Measurements from ENCODE around the gene SLC25A21.
"Not testable (repeated sequence)": the region's sequence is repeated elsewhere in the genome, so short reads cannot be mapped to it uniquely, and the experiment has no call there.

DNA sequence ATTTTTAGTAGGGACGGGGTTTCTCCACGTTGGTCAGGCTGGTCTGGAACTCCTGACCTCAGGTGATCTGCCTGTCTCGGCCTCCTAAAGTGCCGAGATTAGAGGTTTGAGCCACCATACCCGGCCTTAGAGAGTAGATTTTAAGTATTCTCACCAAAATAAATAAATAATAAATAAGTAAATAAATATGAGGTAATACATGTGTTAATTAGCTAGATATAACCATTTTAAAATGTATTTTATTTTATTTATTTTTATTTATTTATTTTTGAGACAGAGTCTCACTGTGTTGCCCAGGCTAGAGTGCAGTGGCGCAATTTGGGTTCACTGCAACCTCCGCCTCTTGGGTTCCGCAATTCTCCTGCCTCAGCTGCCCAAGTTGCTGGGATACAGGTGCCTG lies 12.1 kb upstream of the SLC25A21 start:
- TF ChIP-seq SCRT1 (tag by site-specific recombination; IDR thresholded peaks at IDR 0.05; ENCODE audit: borderline replicate concordance); ZNF747 (tag by site-specific recombination; IDR thresholded peaks at IDR 0.05); ZNF76 (tag by site-specific recombination; IDR thresholded peaks at IDR 0.05; ENCODE audit: borderline replicate concordance, low read depth); SETDB1 (IDR thresholded peaks at IDR 0.05; ENCODE audit: insufficient read length, low read length); ZNF114 (tag by site-specific recombination; IDR thresholded peaks at IDR 0.05); ZNF391 (tag by site-specific recombination; IDR thresholded peaks at IDR 0.05; ENCODE audit: borderline replicate concordance, low read depth); ZNF140 (tag by site-specific recombination; IDR thresholded peaks at IDR 0.05); ZBTB17 (tag by site-specific recombination; IDR thresholded peaks at IDR 0.05): not testable (repeated sequence)
- TF ChIP-seq, protein P1, sequence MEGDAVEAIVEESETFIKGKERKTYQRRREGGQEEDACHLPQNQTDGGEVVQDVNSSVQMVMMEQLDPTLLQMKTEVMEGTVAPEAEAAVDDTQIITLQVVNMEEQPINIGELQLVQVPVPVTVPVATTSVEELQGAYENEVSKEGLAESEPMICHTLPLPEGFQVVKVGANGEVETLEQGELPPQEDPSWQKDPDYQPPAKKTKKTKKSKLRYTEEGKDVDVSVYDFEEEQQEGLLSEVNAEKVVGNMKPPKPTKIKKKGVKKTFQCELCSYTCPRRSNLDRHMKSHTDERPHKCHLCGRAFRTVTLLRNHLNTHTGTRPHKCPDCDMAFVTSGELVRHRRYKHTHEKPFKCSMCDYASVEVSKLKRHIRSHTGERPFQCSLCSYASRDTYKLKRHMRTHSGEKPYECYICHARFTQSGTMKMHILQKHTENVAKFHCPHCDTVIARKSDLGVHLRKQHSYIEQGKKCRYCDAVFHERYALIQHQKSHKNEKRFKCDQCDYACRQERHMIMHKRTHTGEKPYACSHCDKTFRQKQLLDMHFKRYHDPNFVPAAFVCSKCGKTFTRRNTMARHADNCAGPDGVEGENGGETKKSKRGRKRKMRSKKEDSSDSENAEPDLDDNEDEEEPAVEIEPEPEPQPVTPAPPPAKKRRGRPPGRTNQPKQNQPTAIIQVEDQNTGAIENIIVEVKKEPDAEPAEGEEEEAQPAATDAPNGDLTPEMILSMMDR (tag by site-specific recombination; IDR thresholded peaks at IDR 0.05), result not testable (repeated sequence)
- TF ChIP-seq, protein P2, sequence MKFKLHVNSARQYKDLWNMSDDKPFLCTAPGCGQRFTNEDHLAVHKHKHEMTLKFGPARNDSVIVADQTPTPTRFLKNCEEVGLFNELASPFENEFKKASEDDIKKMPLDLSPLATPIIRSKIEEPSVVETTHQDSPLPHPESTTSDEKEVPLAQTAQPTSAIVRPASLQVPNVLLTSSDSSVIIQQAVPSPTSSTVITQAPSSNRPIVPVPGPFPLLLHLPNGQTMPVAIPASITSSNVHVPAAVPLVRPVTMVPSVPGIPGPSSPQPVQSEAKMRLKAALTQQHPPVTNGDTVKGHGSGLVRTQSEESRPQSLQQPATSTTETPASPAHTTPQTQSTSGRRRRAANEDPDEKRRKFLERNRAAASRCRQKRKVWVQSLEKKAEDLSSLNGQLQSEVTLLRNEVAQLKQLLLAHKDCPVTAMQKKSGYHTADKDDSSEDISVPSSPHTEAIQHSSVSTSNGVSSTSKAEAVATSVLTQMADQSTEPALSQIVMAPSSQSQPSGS (tag by site-specific recombination; IDR thresholded peaks at IDR 0.05; ENCODE audit: low read depth), result not testable (repeated sequence)
- TF ChIP-seq, protein P3, sequence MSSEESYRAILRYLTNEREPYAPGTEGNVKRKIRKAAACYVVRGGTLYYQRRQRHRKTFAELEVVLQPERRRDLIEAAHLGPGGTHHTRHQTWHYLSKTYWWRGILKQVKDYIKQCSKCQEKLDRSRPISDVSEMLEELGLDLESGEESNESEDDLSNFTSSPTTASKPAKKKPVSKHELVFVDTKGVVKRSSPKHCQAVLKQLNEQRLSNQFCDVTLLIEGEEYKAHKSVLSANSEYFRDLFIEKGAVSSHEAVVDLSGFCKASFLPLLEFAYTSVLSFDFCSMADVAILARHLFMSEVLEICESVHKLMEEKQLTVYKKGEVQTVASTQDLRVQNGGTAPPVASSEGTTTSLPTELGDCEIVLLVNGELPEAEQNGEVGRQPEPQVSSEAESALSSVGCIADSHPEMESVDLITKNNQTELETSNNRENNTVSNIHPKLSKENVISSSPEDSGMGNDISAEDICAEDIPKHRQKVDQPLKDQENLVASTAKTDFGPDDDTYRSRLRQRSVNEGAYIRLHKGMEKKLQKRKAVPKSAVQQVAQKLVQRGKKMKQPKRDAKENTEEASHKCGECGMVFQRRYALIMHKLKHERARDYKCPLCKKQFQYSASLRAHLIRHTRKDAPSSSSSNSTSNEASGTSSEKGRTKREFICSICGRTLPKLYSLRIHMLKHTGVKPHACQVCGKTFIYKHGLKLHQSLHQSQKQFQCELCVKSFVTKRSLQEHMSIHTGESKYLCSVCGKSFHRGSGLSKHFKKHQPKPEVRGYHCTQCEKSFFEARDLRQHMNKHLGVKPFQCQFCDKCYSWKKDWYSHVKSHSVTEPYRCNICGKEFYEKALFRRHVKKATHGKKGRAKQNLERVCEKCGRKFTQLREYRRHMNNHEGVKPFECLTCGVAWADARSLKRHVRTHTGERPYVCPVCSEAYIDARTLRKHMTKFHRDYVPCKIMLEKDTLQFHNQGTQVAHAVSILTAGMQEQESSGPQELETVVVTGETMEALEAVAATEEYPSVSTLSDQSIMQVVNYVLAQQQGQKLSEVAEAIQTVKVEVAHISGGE (tag by site-specific recombination; conservative IDR thresholded peaks at IDR 0.05; ENCODE audit: low read depth), result not testable (repeated sequence)
- TF ChIP-seq, protein P4, sequence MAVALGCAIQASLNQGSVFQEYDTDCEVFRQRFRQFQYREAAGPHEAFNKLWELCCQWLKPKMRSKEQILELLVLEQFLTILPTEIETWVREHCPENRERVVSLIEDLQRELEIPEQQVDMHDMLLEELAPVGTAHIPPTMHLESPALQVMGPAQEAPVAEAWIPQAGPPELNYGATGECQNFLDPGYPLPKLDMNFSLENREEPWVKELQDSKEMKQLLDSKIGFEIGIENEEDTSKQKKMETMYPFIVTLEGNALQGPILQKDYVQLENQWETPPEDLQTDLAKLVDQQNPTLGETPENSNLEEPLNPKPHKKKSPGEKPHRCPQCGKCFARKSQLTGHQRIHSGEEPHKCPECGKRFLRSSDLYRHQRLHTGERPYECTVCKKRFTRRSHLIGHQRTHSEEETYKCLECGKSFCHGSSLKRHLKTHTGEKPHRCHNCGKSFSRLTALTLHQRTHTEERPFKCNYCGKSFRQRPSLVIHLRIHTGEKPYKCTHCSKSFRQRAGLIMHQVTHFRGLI (tag by site-specific recombination; IDR thresholded peaks at IDR 0.05), result not testable (repeated sequence)
